Dermis blood vessel endothelial cell (primary cell): Measurements from ENCODE around the gene HPF1. TPM values are rescaled to one million over a fixed set of nuclear protein-coding genes. Genes with fewer than 3 reads are reported as not detected.
"Not testable (repeated sequence)": the region's sequence is repeated elsewhere in the genome, so short reads cannot be mapped to it uniquely, and the experiment has no call there.

Experiments
- DNase-seq: peaks from one replicate; pipeline ENCODE4 v3.0.0; 2010
- total RNA-seq: library from RNA; depleted of rRNA; stranded (reverse); fragments of >200 nt; gene quantifications from 2 replicates; pipeline ENCODE4 v1.2.3, GENCODE V29; 2014

The HPF1 gene
- total RNA-seq, 1 donor from 2014 or later: 38.3 TPM

- not testable (repeated sequence) for DNase-seq
These were observed 19.1 kb downstream of the HPF1 start for GRCh38 chr4:169738604-169739003.

- DNase-seq: no peak
These were observed 27.2 kb downstream of the HPF1 start for GRCh38 chr4:169730564-169730963.

GRCh38 chr4:169727616-169728015 is 30.1 kb downstream of the HPF1 start:
- no peak for DNase-seq

GRCh38 chr4:169724260-169724659 is 33.5 kb downstream of the HPF1 start:
- peak; percentile 6 for DNase-seq

GRCh38 chr4:169723207-169723965 is 34.4 kb downstream of the HPF1 start:
- peak; percentile 42 for DNase-seq

- no peak for DNase-seq
These were observed 37.2 kb downstream of the HPF1 start for GRCh38 chr4:169720529-169720928.

- DNase-seq: peak; percentile 49
These were observed 41.1 kb downstream of the HPF1 start for GRCh38 chr4:169716677-169717076.

- DNase-seq: no peak
These were observed 41.9 kb downstream of the HPF1 start for GRCh38 chr4:169715826-169716225.

- no peak for DNase-seq
These were observed 49.6 kb downstream of the HPF1 start for GRCh38 chr4:169707958-169708643.

- DNase-seq: no peak
These were observed 59.4 kb downstream of the HPF1 start for GRCh38 chr4:169698331-169698730.

GRCh38 chr4:169690787-169691186 is 67.0 kb downstream of the HPF1 start:
- DNase-seq: no peak

- DNase-seq: no peak
These were observed 68.1 kb downstream of the HPF1 start for GRCh38 chr4:169689681-169690080.

- DNase-seq: no peak
These were observed 75.2 kb downstream of the HPF1 start for GRCh38 chr4:169682372-169683047.

Other genes with a start within 250 kb of the HPF1 start
- gene NEK1, start 145.4 kb downstream of the HPF1 start, total RNA-seq: 7.8 and 13.4 TPM in 2 replicates
- gene CLCN3, start 137.4 kb downstream of the HPF1 start, total RNA-seq: 91.6 and 130 TPM in 2 replicates